ENCODE measurements around the gene DPAGT1.

DPAGT1 gene

DNA sequence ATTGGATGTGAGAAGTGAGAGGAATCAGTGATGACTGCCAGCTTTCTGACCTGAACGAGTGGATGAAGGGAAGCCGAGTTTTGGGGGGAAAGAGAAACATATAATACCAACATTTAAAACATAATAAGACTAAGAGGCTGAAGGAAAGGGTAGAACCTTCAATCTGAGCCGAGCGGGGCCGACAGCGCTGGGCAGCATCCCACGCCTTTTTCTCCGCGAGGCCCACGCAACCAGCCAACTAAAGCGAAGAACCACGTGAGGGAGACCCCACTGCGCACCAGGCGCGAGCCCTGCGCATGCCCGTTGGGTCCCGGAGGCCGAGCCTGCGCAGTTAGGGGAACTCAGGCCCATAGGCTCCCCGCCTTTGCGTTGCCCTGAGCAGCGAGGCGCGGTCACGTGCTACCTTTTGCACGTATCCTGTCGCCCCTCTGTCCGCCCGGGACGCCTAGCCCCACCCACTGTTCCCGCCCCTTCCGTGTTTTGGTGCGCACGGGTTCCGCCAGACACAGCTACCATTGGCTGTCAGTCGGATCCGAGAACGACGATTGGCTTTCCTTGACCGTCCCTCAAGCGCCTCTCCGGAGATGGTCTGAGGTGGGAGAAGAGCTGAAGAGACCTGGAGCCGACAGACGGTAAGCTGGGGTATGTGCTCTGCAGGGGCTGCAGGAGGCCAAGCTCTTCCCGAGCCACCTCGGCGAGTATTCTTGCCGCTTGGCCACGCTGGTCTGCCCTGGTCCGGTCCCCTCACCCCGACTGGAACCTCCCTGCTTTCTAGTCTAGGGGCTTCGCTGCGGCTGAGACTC lies 19.6 kb upstream of the DPAGT1 start, which contains the start of gene HINFP (continued):
- TF ChIP-seq MEIS1 (CRISPR knock-in tag; IDR thresholded peaks at IDR 0.05; ENCODE audit: borderline replicate concordance) (no peak), ZNF266 (tag by site-specific recombination; IDR thresholded peaks at IDR 0.05; ENCODE audit: low read depth) (no peak), ZNF394 (tag by site-specific recombination; IDR thresholded peaks at IDR 0.05; ENCODE audit: borderline replicate concordance) (no peak), ZNF544 (tag by site-specific recombination; IDR thresholded peaks at IDR 0.05) (no peak), PRDM1 (tag by site-specific recombination; IDR thresholded peaks at IDR 0.05) (peak; percentile 54; the same call in 1 of the 2 replicates), HOXD13 (CRISPR knock-in tag; IDR thresholded peaks at IDR 0.05; ENCODE audit: borderline replicate concordance) (no peak), ZBTB21 (tag by site-specific recombination; IDR thresholded peaks at IDR 0.05) (0 out of 2 replicates have a peak, but pooled peaks have one; percentile 19), ZNF76 (tag by site-specific recombination; IDR thresholded peaks at IDR 0.05; ENCODE audit: borderline replicate concordance, low read depth) (no peak; the same call in 1 of the 2 replicates), ZNF626 (tag by site-specific recombination; IDR thresholded peaks at IDR 0.05) (no peak), ZBTB7A (tag by site-specific recombination; IDR thresholded peaks at IDR 0.05; ENCODE audit: low read depth) (0 out of 2 replicates have a peak, but pooled peaks have one; percentile 59), BCL11B (tag by site-specific recombination; IDR thresholded peaks at IDR 0.05; ENCODE audit: low read depth) (no peak), ZNF792 (tag by site-specific recombination; IDR thresholded peaks at IDR 0.05) (no peak), HOXA7 (CRISPR knock-in tag; IDR thresholded peaks at IDR 0.05; ENCODE audit: borderline replicate concordance) (no peak), ZNF157 (tag by site-specific recombination; IDR thresholded peaks at IDR 0.05) (no peak), ZNF10 (tag by site-specific recombination; IDR thresholded peaks at IDR 0.05) (no peak), ZFP37 (tag by site-specific recombination; IDR thresholded peaks at IDR 0.05) (peak; percentile 68; the same call in 1 of the 2 replicates), SCRT2 (tag by site-specific recombination; IDR thresholded peaks at IDR 0.05) (no peak), ZNF350 (tag by site-specific recombination; IDR thresholded peaks at IDR 0.05) (no peak), ZBTB20 (tag by site-specific recombination; IDR thresholded peaks at IDR 0.05) (no peak)
- TF ChIP-seq, protein P1, sequence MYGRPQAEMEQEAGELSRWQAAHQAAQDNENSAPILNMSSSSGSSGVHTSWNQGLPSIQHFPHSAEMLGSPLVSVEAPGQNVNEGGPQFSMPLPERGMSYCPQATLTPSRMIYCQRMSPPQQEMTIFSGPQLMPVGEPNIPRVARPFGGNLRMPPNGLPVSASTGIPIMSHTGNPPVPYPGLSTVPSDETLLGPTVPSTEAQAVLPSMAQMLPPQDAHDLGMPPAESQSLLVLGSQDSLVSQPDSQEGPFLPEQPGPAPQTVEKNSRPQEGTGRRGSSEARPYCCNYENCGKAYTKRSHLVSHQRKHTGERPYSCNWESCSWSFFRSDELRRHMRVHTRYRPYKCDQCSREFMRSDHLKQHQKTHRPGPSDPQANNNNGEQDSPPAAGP (tag by site-specific recombination; IDR thresholded peaks at IDR 0.05): peak; percentile 45; the same call in 1 of the 2 replicates
- TF ChIP-seq, protein P2, sequence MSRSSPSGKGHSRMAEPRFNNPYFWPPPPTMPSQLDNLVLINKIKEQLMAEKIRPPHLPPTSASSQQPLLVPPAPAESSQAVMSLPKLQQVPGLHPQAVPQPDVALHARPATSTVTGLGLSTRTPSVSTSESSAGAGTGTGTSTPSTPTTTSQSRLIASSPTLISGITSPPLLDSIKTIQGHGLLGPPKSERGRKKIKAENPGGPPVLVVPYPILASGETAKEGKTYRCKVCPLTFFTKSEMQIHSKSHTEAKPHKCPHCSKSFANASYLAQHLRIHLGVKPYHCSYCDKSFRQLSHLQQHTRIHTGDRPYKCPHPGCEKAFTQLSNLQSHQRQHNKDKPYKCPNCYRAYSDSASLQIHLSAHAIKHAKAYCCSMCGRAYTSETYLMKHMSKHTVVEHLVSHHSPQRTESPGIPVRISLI (tag by site-specific recombination; IDR thresholded peaks at IDR 0.05): no peak
- TF ChIP-seq, protein P3, sequence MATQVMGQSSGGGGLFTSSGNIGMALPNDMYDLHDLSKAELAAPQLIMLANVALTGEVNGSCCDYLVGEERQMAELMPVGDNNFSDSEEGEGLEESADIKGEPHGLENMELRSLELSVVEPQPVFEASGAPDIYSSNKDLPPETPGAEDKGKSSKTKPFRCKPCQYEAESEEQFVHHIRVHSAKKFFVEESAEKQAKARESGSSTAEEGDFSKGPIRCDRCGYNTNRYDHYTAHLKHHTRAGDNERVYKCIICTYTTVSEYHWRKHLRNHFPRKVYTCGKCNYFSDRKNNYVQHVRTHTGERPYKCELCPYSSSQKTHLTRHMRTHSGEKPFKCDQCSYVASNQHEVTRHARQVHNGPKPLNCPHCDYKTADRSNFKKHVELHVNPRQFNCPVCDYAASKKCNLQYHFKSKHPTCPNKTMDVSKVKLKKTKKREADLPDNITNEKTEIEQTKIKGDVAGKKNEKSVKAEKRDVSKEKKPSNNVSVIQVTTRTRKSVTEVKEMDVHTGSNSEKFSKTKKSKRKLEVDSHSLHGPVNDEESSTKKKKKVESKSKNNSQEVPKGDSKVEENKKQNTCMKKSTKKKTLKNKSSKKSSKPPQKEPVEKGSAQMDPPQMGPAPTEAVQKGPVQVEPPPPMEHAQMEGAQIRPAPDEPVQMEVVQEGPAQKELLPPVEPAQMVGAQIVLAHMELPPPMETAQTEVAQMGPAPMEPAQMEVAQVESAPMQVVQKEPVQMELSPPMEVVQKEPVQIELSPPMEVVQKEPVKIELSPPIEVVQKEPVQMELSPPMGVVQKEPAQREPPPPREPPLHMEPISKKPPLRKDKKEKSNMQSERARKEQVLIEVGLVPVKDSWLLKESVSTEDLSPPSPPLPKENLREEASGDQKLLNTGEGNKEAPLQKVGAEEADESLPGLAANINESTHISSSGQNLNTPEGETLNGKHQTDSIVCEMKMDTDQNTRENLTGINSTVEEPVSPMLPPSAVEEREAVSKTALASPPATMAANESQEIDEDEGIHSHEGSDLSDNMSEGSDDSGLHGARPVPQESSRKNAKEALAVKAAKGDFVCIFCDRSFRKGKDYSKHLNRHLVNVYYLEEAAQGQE (tag by site-specific recombination; IDR thresholded peaks at IDR 0.05): no peak
- TF ChIP-seq, protein P4, sequence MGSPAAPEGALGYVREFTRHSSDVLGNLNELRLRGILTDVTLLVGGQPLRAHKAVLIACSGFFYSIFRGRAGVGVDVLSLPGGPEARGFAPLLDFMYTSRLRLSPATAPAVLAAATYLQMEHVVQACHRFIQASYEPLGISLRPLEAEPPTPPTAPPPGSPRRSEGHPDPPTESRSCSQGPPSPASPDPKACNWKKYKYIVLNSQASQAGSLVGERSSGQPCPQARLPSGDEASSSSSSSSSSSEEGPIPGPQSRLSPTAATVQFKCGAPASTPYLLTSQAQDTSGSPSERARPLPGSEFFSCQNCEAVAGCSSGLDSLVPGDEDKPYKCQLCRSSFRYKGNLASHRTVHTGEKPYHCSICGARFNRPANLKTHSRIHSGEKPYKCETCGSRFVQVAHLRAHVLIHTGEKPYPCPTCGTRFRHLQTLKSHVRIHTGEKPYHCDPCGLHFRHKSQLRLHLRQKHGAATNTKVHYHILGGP (tag by site-specific recombination; IDR thresholded peaks at IDR 0.05): no peak
- TF ChIP-seq, protein P5, sequence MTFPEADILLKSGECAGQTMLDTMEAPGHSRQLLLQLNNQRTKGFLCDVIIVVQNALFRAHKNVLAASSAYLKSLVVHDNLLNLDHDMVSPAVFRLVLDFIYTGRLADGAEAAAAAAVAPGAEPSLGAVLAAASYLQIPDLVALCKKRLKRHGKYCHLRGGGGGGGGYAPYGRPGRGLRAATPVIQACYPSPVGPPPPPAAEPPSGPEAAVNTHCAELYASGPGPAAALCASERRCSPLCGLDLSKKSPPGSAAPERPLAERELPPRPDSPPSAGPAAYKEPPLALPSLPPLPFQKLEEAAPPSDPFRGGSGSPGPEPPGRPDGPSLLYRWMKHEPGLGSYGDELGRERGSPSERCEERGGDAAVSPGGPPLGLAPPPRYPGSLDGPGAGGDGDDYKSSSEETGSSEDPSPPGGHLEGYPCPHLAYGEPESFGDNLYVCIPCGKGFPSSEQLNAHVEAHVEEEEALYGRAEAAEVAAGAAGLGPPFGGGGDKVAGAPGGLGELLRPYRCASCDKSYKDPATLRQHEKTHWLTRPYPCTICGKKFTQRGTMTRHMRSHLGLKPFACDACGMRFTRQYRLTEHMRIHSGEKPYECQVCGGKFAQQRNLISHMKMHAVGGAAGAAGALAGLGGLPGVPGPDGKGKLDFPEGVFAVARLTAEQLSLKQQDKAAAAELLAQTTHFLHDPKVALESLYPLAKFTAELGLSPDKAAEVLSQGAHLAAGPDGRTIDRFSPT (tag by site-specific recombination; IDR thresholded peaks at IDR 0.05): peak; percentile 53; the same call in 1 of the 2 replicates
- TF ChIP-seq, protein P6, sequence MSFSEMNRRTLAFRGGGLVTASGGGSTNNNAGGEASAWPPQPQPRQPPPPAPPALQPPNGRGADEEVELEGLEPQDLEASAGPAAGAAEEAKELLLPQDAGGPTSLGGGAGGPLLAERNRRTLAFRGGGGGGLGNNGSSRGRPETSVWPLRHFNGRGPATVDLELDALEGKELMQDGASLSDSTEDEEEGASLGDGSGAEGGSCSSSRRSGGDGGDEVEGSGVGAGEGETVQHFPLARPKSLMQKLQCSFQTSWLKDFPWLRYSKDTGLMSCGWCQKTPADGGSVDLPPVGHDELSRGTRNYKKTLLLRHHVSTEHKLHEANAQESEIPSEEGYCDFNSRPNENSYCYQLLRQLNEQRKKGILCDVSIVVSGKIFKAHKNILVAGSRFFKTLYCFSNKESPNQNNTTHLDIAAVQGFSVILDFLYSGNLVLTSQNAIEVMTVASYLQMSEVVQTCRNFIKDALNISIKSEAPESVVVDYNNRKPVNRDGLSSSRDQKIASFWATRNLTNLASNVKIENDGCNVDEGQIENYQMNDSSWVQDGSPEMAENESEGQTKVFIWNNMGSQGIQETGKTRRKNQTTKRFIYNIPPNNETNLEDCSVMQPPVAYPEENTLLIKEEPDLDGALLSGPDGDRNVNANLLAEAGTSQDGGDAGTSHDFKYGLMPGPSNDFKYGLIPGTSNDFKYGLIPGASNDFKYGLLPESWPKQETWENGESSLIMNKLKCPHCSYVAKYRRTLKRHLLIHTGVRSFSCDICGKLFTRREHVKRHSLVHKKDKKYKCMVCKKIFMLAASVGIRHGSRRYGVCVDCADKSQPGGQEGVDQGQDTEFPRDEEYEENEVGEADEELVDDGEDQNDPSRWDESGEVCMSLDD (tag by site-specific recombination; IDR thresholded peaks at IDR 0.05): peak; percentile 87; the same call in 1 of the 2 replicates
- TF ChIP-seq, protein P7, sequence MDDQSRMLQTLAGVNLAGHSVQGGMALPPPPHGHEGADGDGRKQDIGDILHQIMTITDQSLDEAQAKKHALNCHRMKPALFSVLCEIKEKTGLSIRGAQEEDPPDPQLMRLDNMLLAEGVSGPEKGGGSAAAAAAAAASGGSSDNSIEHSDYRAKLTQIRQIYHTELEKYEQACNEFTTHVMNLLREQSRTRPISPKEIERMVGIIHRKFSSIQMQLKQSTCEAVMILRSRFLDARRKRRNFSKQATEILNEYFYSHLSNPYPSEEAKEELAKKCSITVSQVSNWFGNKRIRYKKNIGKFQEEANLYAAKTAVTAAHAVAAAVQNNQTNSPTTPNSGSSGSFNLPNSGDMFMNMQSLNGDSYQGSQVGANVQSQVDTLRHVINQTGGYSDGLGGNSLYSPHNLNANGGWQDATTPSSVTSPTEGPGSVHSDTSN (CRISPR knock-in tag; IDR thresholded peaks at IDR 0.05): peak; percentile 75; the same call in 1 of the 2 replicates
